Fibroblast of skin of abdomen (primary cell): ENCODE data around the gene RELN.

ENCODE experiments used
- DNase-seq: peaks from one replicate; pipeline ENCODE4 v3.0.0-alpha.2; 2013

The RELN gene

DNA sequence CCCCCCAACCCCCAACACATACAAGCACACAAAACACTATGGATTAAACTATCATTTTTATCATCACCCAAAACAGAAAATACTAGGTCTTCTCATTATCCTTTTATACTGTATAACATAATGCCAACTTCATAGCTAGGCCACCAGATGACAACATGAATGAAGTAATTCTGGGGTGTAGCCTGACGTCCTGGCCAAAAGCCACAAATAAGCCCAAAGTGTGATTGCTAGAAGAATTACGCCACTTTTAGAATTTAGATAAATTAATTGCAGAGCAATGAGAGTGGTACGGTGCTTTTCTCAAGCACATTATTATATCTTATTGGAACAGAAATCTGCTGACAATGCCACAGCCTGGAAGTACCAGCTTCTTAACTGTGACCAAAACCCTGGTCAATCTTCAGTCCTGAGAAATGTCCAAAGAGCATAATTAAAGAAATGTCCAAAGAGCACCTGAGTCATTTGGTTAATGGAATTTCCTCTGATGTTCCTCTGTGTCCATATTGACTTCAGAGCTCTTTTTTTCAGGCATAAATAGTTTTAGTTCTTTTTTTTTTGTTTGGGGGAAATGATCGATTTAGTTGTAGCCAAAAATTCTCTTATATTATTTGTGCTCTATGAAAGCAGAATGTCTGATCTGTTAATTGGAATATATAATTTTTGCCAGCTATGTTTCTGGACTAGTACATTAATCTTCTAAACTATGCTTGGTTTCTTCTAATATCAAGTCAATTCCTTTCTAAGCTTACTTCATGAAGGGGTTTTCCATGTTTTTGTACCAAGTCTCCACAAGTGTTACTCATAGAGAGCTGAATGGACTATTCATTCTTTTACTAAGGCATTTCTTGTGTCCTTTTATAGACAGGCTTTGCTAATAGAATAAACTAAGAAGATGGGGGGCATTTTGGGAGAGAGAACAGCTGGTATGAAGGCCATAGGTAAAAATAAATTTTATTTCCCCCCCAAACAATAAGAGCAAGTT is 310.0 kb downstream of the RELN start:
- peak; percentile 9 for DNase-seq

GRCh38 chr7:103668279-103668941 is 321.0 kb downstream of the RELN start:
- no peak for DNase-seq

DNA sequence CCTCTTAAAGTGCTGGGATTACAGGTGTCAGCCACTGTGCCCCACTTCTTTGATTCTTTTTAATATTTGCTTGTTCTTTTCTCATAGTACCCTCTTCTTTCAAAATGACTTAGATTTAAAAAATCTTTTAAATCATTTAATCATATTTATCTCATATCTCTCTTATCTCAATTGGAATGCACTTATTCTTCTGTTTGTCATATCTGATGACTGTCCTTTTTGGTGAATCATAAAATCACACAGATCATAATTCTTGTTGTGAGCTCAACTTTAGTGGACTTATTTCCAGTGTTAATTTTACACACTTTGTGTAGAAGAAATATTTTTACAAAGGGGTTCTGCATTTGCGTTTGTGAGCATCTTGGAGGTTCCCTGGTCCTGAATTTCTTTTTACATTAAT is 323.1 kb downstream of the RELN start:
- DNase-seq = no peak

DNA sequence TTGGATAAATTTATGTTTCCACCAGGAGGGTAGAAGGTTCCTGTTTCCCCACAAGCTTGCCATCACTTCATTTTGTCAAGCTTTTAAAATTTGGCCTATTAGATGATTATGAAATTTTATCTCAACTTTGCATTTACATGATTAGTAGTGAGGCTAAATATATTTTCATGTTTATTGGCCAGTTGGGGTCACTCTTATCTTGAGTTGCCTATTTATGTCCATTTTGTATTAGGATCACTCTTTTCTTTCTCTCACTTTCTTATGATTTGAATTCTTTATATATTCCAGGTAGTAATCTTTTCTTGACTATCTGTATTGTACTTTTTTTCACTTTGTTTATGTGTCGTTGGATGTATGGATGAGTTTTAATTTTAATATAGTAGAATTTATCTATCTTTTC is 324.9 kb downstream of the RELN start:
- DNase-seq = no peak

DNA sequence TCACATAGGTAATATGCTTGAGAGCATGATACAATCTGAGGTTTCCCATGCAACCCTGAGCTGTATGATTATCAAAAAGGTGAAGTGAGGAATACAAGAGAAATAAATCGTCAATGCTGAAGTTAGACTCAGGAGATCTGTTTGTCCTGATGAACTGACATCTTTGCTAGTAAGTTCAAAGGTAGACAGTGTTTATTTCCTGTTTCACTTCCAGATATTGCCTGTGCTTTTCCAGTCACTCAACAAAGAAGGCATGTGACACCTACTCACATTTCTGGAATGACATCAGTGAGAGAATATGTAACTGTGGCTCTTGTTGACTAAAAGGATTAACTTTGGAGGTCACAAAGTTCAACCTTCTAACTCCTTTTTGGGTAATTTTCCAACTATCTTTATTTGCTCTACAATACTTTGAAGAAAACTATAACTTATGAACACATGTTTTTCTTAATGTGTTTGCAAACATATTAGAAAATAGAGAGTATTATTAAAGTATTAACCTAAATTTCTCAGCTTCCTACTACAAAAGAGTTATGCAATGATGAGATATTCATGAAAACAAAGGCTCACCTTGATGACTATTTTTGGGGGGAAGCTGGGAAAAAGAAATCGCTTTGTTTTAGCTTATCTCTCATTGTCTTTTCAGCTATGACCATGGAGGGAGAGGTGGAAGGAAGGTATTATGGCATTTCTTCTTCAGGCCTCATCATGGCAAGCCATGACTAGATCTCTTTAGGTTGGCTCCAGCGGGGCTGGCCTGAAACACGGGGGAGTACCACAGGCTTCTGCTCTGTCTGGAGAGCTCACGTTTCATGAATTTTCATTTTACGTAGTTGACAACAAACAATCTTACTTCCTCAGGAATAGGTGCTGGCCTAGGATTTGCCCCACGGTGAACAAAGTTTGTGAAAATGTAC is 328.7 kb downstream of the RELN start:
- DNase-seq = peak; percentile 35

DNA sequence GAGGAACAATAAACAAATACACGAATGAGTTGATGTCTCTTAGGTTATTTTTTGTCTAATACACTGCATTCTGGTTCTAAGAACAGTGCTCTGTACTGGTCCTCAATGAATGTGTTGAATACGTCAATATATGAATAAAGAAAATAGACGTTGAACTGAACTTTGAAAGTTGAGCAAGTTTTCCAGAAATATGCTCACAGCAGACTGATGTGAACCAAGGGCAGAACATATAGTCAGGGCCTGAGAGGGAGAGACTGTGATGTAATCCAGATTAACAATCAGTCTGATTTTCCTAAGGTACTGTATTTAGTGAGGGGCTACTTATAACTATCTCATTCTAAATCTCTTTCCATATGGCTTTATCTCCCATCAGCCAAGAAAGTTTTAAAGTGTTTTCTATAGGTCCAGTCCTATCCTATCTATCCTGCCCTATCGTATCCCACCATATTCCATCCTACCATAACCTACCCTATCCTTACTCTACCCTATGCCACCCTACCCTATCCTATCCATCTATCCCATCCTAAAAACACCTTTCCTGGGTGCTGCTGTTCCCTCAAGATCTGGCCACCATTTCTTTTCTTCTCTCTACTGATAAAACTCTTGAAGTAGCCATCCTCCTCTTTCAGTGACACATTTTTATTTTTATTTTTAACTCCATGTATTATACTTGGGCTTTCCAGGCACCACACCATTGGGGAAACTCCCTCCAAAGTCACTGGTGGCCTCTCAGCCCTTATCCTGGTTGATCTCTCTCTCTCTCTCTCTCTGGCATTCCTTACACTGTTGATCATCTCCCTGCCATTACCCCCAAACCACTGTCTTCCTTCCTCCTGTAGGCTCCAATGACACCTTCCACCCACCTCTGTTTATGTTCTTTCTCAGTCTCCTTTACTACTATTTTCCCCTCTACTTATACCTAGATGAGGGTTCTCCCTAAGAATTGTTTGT is 331.1 kb downstream of the RELN start:
- no peak for DNase-seq

DNA sequence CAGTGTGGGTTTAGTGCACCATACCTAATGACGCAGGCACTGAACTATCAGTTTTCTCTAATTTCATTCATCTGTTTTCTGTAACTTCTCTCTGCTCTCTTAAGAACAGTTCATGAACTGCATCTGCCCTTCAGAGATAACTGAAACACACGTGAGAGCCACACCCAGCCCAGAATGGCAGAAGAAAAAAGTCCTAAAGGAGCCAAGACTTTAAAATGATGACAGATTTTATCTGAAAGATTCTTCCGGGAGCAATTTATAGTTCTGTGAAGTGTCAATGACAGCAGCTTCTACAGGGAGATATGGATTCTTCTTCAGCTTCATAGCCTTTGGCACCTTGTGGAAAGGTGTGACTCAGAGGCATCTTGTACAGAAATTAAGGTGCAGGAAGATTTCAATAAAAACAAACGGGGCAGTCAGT is 332.0 kb downstream of the RELN start:
- no peak for DNase-seq

- no peak for DNase-seq
Observed at GRCh38 chr7:103656221-103656620, 333.2 kb downstream of the RELN start.

DNA sequence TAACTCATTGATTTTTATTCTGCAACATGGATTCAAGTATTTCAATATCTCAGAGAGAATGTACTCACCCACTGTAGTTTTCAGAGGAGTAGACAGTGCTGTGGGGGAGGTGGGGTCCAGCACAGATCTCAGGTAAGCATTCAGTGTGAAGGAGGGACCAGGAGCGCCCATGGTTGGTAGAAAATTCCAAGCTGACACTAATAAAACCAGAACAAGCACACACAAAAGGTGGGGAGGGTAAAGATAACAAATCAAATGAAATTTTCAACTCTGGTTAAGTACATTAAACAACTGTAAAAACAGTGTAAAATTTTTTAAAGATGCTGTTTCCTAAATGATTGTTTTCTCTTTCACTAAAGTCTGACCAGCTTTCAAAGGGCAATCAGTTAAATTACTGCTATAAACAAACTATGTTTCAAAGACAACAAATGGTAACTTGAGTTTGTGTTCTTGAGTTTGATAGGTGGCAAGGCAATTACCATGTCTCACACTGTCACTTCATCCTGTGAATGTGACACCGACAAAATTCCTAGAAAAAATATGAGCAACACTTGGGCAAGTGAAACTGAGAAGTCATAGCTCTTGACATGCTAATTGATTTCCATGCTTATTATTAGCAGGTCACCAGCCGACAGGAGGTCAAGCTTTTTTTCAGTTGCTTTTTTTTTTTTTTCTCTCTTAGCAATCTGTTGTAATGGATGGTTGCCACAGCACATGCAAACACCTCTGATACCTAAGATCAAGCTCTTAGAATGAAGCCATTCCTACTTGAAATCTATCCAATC is 337.7 kb downstream of the RELN start:
- DNase-seq = no peak

DNA sequence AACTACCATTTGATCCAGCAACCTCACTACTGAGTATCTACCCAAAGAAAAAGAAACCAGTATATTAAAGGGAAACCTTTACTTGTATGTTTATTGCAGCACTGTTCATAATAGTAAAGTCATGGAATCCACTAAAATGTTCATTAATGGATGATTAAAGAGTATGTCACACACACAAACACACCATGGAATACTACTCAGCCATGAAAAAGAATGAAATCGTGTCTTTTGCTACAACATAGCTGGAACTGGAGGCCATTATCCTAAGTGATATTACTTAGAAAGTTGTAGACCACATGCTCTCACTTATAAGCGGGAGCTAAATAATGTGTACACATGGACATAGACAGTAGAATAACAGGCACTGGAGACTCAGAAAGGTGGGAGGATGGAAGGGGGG is 340.4 kb downstream of the RELN start:
- DNase-seq = no peak

DNA sequence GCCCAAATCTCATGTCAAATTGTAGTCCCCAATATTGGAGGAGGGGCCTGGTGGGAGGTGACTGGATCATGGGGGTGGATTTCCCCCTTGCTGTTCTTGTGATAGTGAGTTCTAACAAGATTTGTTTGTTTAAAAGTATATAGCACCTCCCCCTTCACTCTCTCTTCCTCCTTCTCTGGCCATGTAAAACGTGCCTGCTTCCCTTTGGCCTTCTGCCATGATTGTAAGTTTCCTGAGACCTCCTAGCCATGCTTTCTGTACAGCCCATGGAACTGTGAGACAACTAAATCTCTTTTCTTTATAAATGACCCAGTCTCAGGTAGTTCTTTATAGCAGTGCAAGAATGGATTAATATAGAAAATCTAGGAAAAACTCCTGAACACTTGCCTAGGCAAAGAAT is 341.3 kb downstream of the RELN start:
- DNase-seq = no peak

GRCh38 chr7:103644319-103644718 is 345.1 kb downstream of the RELN start:
- no peak for DNase-seq

DNA sequence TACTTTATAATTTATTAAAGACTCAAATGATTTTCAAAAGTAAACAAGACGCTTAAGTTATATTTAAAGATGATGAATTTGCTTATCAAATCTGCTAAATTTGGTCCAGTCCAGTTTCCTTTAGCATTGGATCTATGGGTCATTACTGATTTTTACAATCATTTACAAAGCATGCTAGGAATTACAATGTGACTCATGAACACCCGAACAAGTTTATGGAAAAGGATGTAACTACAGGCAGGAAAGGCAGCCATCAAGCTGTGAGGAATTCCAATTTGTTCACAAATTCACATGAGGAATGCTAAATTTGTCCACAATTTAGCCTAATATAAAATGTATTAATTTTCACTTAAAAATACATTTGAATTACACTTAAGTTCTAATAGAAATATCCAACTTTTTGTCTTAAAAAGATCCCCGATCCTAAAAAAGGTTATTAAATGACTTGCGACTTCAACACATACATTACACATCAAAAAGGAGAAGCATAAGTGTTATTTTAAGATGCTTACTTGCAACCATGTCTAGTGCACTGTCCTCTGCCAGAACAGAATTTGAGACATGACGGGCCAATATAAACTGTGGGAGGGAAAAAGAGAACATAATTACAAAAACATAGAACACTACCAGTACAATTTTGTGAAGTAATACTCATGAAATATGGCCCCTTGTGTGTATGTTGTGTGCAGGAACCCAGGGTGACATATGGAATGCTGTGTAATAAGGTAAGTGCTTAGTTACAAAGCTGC is 349.3 kb downstream of the RELN start:
- DNase-seq = peak; percentile 76

- DNase-seq = peak; percentile 22
Observed at GRCh38 chr7:103637726-103638125, 351.7 kb downstream of the RELN start.

GRCh38 chr7:103637094-103637493 is 352.4 kb downstream of the RELN start:
- peak; percentile 91 for DNase-seq

- peak; percentile 15 for DNase-seq
Observed at GRCh38 chr7:103636153-103636552, 353.3 kb downstream of the RELN start.

DNA sequence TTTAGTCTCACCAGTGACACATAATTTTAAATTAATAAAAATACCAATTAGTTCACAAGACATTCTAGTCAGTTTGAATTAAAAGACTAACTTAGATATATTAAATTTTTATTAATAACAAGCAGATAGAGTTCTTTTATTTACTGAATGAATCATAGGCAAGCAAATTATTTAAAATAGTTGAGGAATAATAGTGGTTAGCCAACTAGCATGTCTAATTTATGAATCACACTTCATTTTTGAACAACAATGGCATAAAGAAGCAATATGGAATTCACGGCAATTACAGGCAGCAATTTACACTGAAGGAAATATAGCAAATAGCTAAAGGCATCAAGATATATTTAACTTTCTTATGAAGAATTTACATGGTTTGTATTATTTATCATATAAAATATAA is 356.5 kb downstream of the RELN start:
- DNase-seq = peak; percentile 48

DNA sequence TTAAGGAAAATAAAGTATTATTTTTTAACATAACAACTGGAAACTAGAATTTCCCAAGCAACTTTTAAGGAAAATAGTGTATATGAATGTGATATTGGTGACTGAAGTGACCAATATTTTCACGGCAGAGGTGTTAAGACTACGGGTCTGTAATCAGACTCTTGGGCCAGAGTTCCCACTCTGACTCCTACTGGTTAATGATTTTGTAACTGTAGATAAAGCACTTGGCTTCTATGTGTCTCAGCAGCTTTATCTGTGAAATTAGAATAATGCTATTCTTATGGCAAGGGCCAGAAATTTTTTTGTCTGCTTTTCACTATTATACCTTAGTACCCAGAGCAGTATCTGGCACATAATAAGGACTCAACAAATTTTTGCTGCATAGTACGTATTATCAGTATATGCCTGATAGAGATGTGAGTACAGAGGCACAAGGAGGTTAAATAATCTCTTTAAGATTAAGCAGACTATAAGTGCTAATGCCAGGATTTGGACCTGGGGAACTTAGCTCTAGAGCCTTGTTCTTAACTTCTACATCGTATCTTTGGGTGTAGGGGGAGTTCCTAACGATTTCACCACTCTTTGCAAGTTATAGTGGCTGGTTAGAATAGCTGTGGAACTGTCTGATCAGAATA is 357.3 kb downstream of the RELN start:
- DNase-seq = no peak

- peak; percentile 20 for DNase-seq
Observed at GRCh38 chr7:103630318-103630717, 359.1 kb downstream of the RELN start.
